Measurements from ENCODE around the gene IGSF10.

IGSF10 gene

DNA sequence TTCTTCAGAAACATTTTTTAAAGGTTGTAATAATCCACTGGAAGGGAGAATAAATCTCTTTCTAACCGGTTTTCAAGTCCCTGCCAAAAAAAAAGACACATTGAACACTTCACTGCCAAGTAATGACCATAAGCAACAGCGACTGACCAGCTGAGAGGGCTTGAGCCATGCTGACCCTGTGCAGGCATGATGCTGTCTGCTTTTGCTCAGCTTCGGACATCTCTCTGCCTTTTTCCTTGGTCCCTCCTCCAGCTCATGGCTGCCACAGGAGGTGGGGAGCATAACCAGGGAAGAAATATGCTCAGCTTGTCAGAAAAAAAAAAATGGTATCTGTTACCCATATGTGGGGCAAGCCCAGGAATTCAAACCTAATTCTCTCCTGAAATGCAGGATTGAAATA, 1.5 kb downstream of the IGSF10 start:
- no peak for DNase-seq

DNA sequence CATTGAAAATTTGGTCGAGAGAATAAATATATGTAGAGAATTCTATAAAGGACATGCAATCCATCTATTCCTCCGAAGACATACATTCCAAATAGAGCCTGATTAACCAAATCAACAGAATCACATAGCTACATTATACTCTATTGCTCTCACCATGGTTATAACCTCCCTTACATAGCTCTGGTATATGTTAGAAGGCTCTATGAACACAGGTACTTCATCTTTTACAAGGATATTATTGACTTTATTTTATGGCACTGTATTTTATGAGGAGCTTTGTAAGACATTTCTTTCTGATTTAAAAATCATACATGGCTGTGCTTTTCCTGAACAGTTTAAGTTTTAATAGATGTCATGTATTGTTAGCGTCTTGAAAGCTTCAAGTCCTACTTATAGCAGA, 4.8 kb downstream of the IGSF10 start:
- DNase-seq: no peak

DNA sequence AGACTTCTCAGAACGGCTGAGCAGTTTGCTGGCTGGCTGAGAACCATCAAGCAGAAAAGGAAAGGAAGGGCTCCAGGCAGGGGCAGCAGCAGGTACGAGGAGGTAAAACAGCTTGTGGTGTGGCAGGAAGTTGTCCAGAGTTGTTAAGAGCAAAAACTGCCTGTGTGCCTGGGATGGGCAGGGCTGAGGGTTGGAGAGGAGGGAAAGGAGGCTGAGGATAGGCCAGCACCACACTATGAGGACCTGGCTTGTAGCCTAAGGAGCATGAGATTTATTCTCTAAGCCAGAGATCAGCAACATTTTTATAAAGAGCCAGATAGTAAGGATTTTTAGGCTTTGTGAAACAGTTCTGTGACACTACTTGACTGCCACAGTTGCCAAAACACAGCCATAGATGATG, 8.0 kb downstream of the IGSF10 start:
- DNase-seq: no peak

DNA sequence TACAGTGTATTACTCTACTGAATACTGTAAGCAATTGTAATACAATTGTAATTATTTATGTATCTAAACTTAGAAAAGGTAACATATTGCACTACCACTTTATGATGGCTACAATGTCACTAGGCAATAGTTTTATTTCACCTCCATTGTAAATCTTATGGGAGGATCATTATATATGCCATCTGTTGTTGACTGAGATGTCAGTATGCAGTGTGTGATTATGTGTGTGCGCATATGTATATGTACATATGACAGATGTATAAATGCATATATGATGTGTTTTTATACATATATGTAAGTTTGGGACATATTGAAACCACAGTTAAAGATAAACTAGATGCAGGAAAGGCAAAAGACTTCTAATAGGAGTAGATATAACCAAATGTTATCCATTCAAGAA, 8.5 kb downstream of the IGSF10 start:
- DNase-seq: no peak

DNA sequence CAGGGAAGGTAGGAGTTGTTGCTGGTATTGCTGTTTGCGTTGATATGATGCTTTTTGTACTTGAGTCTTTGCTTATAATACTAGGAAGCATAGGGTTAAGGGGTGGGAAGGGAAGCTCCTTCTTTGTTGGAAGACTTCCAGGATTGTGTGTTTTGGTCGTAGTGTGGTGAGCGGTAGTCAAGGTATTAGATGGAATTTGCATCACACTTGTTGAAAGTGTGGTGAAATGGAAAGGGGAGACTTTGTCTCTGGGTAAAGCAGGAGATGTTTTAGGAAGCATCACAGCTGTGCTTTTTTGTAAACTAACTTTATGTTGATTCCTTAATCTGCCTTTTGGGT, 14.9 kb downstream of the IGSF10 start:
- no peak for DNase-seq

DNA sequence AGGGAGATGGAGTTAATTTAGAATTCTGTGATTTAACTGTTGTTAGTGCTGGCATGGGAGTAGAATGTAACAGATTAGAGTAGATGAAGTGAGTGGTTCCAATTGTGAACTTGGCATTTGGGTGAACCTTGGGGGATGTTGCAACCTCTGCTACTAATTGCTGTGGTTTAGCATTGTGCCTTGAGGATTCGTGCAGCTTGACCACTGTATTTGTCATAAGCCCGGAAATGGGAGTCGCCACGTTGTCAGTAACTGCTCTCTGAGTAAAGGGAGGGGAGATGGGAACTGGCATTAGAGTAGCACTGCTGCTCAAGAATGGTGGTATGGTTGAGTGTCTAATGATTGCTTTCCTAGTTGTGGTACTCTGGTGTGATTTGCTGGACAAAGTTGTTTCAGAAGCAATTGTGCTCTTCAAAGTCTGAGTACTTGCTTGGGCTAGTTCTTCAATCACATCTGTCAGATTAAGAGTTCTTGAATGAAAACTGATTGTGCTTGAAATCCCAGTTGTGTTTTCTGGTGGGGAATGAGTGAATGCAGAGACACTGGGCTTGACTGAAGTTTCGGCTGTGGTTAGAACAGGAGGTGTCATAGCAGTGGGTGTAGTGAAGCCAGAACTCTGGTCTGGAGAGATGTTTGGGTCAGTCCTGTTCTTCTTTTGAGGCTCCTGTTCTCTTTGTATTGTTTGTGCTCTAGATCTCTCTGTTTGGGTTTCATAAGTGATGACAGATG, 15.4 kb downstream of the IGSF10 start:
- no peak for DNase-seq

DNA sequence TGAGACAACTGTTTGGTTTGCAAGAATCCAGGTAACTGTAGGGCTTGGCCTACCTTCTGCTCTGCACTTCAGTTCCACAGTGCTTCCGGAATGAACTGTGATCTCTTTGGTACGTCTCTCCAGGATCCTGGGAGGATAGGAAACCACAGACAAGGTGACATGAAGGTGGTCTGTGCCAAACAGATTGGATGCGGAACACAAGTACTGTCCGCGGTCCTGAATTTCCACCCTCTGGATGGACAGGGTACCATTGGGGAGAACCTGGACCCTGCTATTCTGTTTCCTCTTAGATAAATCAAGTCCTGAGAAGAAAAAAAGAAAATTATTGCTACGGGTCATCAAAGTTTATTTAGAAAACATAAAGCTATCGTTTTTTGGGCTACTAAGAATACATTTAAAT, 17.3 kb downstream of the IGSF10 start:
- no peak for DNase-seq

DNA sequence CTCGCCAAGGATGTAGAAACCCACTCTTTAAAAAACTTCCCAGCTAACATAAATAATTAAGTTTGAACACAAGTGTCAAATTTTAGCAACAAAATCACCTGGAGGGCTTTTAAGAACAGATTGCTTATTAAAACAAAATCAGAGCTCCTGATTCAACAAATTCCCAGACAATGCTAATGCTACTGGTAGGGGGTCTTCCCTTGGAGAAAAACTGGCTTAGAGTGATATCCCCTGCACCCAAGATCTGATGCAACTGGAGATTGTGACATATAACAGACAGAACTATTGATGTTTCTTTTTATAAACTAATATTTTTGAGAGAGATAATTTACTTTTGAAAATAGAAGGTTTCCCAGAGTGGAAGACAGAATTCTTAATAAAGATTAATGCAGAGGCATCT, 19.9 kb downstream of the IGSF10 start:
- DNase-seq: no peak

DNA sequence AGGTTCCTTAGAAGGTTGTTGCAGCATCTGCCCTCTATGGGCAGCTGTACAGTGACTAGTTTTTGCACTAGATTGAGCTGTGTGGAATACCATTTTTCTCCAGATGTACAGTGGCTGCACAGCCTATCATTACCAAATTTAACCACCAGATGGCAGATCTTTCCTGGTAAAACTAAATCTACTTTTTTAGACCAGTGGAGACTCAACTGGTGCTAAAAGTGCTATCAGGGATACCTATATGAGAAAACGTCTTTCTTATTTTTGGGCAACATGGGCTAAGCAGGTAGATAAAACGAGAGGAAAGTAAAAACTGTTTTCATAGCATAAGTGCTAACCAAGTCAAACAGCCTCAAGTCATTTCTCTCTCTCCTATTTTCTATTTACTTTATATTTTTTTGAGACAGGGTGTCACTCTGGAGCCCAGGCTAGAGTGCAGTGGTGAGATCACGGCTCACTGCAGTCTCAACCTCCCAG, 21.2 kb downstream of the IGSF10 start:
- DNase-seq: no peak

DNA sequence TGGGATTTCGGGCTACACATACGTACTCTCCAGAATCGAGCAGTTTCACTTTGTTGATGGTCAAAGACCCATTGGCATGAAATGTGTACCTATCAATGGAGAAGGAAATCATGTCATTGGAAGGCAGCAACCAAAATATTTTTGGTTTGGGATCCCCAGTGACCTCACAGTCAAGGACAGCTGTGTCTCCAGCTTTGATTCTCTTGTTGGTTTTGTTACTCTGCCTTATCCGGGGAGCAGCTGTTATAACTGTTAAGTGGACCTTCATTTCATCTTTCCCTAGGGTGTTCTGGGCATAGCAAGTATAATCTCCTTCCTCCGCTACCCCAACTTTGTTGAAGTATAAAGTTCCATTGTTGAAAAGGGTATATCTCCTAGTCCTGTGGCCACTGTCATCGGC, 23.0 kb downstream of the IGSF10 start:
- DNase-seq: no peak

DNA sequence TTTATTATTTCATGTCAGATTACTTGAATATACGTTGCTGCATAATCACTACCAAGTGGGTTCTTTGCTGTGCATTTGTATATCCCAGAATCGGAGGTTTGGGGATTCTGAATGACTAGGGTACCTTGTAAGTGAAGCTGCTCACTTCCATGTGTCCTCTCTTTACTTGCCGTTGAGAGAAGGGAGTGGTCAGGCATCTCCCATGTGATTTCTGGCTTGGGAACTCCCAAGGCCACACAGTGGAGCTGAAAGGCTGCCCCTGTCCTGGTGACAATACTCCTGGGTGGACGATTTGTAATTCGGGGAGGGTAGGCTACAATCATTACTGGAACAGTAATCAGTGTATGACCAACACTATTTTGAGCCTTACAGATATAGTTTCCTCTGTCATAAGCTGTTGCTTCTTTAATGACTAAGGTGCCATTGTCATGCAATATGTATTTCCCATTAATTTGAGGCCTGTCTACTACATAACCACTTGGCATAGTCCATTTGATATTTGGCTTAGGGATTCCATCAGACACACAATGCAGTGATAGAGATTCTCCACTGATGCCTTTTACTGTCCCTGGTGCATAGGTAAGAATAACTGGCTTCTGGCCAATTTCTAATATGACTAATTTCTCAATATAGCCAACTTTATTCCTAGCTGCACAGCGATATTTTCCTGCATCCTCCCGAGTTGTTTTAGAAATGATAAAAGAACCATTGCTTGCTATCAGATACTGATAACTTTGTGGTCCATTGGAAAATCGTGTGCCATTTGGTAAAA, 24.0 kb downstream of the IGSF10 start:
- DNase-seq: no peak

DNA sequence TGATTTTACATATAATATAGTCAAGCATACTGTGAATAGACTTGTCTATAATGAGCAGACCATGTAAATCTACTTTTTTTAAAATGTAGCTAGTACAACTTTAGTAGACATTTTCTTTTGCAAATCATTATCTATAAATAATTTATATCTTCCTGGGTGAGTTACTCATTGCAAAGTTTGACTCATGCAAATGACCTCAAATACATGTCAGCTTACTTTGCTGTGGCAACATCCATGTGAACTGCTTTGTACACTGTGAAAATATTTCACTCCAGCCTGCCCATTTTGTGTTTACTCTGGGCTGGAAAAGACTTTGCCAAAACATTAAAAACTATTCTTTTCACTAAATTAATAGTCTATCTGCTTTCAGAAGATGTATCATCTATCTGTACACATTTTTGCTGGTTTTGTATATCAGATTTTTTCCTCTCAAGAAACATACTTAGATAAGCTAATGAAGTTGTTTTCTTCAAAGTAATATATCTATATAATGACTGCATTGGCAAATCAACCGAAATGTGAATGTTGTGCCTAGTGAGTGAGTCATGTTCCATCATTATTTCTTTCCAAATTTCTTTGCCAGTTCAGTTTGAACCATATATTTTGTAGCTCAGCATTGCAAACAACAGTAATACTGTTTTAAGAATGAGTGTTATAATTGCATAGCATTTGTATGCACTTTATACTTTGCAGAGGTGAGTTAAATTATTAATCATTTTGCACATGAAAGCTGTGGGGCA, 26.5 kb downstream of the IGSF10 start:
- no peak for DNase-seq

DNA sequence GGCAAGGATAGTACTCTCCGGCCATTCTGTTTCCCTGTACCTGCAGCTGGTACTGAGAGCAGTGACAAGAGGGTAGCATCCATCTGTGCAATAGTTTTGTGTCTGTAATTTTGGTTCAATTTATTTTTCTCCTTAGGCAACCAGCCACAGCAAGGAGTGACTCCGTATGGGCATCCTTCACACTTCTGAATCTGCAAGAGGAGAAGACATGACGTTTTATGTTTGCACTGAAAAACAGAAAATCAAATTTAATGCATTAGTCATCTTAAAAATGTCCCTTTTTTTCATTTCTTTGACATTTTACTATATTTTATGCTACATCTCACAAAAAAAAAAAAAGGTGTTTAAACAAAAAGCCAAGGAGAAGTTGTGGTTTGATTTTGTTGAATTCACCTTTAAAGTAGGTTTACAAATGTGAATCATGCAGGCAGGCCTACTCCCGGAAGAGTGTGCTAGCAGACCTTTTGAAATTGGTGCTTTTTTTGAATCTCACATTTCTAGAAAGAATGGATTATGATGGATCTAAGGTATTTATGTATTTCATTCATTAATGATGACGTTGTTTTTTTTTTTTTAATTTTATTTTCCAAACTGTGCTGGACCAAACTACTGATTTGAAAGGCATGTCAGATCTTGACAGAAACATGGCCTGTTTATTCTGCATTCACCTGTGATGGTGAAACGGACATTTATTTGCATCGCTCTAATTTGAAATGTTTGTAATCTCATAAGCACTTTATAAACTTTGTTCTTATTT, 28.1 kb downstream of the IGSF10 start:
- no peak for DNase-seq

DNA sequence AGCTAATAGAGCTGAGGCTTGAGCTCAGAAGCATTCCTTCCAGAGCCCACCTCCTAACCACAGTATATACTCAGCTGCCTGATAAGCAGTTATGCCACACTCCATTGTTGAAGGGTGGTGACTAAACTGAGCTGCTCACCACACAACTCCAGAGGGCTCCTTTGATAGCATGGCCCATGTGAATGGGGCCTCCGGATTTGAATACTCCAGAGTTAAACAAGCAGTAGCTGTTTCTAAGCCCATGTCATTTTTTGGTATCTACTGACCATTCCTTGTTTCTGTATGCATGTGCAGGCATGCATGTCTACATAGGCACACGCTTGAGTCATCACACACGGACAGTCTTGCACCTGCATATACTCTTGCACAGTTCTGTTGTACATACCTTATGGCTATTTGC, 28.9 kb downstream of the IGSF10 start:
- DNase-seq: no peak

DNA sequence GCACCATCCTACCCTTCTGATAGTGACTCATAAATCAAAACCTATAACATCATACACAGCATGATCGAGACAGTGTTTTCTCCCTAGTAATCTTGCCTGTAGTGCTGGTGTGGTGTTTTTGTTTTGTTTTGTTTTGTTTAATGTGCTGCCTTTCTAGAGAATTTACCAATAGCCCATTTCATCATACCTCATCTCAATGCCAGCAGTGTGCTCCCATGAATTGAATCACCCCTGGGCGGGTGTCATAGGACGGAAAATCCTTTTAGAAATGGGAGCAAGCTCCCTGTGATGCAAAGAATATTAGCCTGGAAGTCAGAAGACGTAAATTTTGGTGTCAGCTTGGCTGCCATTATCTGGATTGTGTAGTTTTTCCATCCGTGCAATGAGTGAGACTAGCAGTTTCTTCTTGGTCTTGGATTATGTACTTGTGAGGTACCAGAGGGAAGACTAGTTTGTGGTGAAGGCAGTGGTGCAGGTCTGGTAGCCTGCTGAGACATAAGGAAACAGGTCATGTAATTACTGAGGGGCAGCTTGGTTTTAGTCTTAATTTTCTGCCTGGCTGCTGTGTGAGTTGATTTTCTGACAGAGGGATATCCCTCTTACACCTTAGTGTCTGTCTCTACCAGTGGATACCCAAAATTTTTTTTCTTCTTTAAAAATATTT, 29.9 kb downstream of the IGSF10 start:
- no peak for DNase-seq

DNA sequence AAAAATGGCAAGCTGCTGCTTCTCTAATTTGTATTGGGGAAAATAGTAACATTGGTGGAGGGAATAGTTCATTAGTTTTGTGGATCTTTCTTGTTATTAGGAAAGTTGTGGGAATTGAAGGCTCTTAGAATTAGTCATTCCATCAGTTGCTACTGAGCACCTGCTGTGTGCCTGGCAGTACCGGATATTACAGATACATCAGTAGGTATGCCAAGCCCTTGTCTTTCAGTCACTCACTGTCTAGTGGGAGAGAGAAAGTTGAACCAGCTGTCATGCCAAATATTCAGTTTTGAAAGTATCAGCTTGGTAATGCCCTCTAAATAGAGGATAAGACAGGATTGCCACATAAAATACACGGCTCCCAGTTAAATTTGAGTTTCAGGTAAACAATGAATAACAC, 32.5 kb downstream of the IGSF10 start:
- no peak for DNase-seq

DNA sequence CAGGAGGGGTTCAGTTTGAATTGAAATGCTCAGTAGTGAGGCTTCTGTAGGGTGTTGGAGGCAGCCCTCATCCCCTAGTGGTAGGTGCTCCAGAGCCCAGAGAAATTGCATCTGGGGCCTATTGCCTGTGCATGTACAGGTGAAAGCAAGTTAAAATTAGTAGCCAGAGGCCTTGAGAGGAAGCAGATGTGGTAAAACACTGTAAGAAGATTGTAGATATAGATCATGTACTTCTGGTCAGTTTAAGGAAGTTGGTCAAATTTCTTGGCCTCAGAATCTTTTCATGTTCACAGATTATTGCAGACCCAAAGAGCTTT, 34.6 kb downstream of the IGSF10 start:
- DNase-seq: peak; percentile 17

DNA sequence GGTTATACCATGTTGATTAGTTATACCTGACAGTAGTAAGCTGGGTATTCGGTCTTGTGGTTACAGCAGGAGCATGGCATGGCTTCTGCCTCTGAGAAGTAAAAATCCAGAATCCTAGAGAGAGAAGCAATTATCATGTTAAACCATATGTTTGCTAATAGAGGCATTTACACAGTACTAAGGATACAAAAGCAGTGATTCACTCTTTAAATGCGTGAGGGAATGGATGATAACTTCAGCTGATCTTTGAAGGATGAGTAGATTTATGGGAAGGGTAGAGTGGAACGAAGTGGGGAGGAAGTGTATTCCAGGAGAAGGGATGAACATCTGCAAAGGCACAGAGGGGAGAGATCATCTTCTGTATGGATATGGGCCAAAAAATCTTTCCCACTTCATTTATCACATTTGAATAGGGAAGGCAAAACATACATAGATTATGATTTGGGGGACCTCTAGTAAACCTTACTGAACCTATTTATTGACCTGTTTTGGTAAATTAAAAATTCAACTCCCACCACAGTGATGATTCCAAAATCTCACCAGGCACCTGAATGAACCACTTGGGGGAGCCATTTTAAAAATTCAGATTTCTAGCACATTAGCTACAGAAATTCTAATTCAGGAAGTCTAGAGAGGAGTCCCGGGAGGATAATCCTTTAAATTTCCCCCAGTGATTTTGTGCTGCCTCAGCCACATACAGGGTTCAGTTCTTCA, 35.1 kb downstream of the IGSF10 start:
- no peak for DNase-seq

DNA sequence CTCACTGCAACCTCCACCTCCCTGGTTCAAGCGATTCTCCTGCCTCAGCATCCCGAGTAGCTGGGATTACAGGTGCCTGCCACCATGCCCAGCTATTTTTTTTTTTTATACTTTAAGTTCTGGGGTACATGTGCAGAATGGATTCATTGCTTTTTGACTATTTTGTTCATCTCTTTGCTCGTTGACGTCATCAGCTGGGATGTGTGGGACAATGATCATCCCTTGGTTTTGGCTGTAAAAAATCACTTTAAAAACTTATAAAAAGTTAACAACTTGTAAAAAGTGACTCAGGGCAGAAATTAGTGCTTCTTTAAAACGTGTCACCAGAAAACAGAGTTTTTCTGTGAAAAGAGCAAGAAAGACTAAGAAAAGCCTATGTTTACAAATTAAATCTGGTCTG, 37.8 kb downstream of the IGSF10 start:
- no peak for DNase-seq

DNA sequence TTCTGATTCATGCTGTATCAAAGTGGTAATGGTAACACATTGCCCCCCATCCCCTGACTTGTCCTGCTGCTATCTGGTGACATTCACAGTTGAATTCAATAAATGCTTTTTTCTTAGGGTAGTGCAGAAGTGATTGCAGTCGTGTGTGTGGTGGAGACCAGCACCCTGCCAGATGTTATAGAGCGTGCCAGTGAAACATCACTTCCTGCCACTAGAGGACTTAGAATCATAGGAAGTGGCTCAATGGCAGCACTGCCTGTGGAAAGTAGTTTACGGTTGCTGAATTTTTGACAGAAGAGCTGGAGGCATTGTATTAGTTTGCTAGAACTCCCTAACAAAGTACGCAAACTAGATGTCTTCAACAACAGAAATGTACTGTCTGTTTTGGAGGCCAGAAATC, 38.9 kb downstream of the IGSF10 start:
- DNase-seq: no peak

DNA sequence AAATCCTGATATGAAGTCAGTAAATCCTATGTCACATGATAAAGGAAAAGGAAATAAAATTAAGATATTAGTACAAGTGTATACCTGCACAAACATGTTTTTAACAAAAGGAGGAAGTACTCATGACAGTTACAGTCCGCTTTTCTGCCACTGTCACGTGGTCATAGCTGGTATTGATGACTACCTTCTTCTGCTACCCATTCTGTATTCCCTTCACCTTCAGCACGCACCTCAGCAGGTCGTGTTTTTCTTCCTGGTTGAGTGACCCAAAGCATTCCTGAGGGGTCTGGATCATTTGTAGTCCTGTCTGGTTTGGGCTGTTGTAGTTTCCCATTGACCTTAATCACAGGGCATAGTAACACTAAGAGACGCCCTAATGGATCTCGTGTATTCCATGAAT, 41.1 kb downstream of the IGSF10 start:
- DNase-seq: no peak

DNA sequence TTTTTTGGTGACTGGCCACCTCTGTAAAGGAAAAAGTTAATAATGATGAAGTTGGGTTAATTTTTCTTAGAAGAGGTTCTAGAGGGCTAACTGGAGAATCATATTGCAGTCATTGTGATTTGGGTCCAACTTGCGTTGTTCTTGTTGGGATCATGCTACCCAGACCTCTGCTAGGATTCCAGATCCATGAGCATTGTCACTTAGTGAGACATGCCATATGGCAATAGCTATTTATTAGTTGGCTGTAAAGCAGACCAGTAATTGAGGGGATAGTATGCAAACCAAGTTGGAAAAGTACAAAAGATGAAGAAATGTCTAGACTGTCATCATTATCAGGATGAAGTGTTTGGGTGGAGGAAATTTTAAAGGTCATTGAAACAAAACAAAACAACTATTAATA, 45.6 kb downstream of the IGSF10 start:
- no peak for DNase-seq
